Osteocyte (in vitro differentiated cells): Measurements from ENCODE around the gene ADAMTS14. TPM values are rescaled to one million over a fixed set of nuclear protein-coding genes. Genes with fewer than 3 reads are reported as not detected.

ENCODE experiments used
- DNase-seq: peaks from one replicate; pipeline ENCODE4 v3.0.0; 2021; ENCODE audit warnings: mixed read lengths; ENCODE audit not compliant: unreplicated experiment; ENCODE audit errors: extremely low spot score
- H3K27ac Mint-ChIP-seq: one replicate; pipeline ENCODE4 v1.8.0; 2021; ENCODE audit warnings: mild to moderate bottlenecking, mixed read lengths; ENCODE audit not compliant: unreplicated experiment
- H3K27me3 Mint-ChIP-seq: one replicate; pipeline ENCODE4 v1.8.0; 2021; ENCODE audit warnings: mixed read lengths; ENCODE audit not compliant: unreplicated experiment
- H3K36me3 Mint-ChIP-seq: one replicate; pipeline ENCODE4 v1.8.0; 2021; ENCODE audit warnings: mixed read lengths; ENCODE audit not compliant: unreplicated experiment
- H3K4me1 Mint-ChIP-seq: one replicate; pipeline ENCODE4 v1.8.0; 2021; ENCODE audit warnings: mixed read lengths; ENCODE audit not compliant: unreplicated experiment
- H3K4me3 Mint-ChIP-seq: one replicate; pipeline ENCODE4 v1.8.0; 2021; ENCODE audit warnings: mild to moderate bottlenecking, moderate library complexity, mixed read lengths; ENCODE audit not compliant: unreplicated experiment
- H3K9me3 Mint-ChIP-seq: one replicate; pipeline ENCODE4 v1.8.0; 2021; ENCODE audit warnings: mixed read lengths; ENCODE audit not compliant: unreplicated experiment
- CTCF ChIP-seq: fragments of 200-600 bp; sonication (generic); IDR thresholded peaks from 2 replicates; pipeline ENCODE4 v1.5.0; 2021; ENCODE audit warnings: antibody characterized with exemption, mild to moderate bottlenecking, moderate library complexity
- total RNA-seq: library from RNA; stranded (reverse); gene quantifications from 2 replicates; pipeline ENCODE4 v1.2.1, GENCODE V29; 2021

ADAMTS14 gene
- total RNA-seq, 1 donor from 2014 or later = 4.1 TPM

- H3K9me3 Mint-ChIP-seq = no peaks in the 10 kb centered on the region
- H3K36me3 Mint-ChIP-seq = no peaks in the 10 kb centered on the region
These were observed 20.6 kb upstream of the ADAMTS14 start for GRCh38 chr10:70651661-70652060.

GRCh38 chr10:70652761-70653657 is 19.3 kb upstream of the ADAMTS14 start:
- peak overlapping the region; percentile 95 for H3K27ac Mint-ChIP-seq
- TF ChIP-seq CTCF = no peak
- H3K9me3 Mint-ChIP-seq = no peaks in the 10 kb centered on the region
- peak overlapping the region; percentile 43 for H3K4me3 Mint-ChIP-seq
- H3K4me1 Mint-ChIP-seq = peaks cover 37% of the 10 kb centered on the region
- H3K27me3 Mint-ChIP-seq = no peaks in the 10 kb centered on the region
- H3K36me3 Mint-ChIP-seq = no peaks in the 10 kb centered on the region
- DNase-seq = peak; percentile 93

More at GRCh38 chr10:70651661-70652060, 20.6 kb upstream of the ADAMTS14 start:
- Mint-ChIP-seq H3K4me1 (peaks cover 32% of the 10 kb centered on the region), H3K4me3 (no peak overlapping the region), H3K27me3 (peaks cover 2% of the 10 kb centered on the region), H3K27ac (no peak overlapping the region)
- DNase-seq = no peak
- TF ChIP-seq CTCF = no peak

GRCh38 chr10:70655316-70655715 is 17.0 kb upstream of the ADAMTS14 start:
- Mint-ChIP-seq H3K27me3 (no peaks in the 10 kb centered on the region), H3K27ac (no peak overlapping the region), H3K4me1 (peaks cover 37% of the 10 kb centered on the region), H3K36me3 (no peaks in the 10 kb centered on the region), H3K9me3 (peaks cover 8% of the 10 kb centered on the region), H3K4me3 (no peak overlapping the region)
- DNase-seq = peak; percentile 44
- no peak for TF ChIP-seq CTCF

GRCh38 chr10:70656489-70656888 is 15.8 kb upstream of the ADAMTS14 start:
- Mint-ChIP-seq H3K27ac (peak overlapping the region; percentile 82), H3K4me3 (no peak overlapping the region), H3K4me1 (peaks cover 37% of the 10 kb centered on the region), H3K27me3 (no peaks in the 10 kb centered on the region), H3K36me3 (no peaks in the 10 kb centered on the region), H3K9me3 (peaks cover 8% of the 10 kb centered on the region)
- TF ChIP-seq CTCF = no peak
- DNase-seq = peak; percentile 87

- no peaks in the 10 kb centered on the region for H3K27me3 Mint-ChIP-seq
- H3K4me1 Mint-ChIP-seq = peaks cover 38% of the 10 kb centered on the region
- H3K36me3 Mint-ChIP-seq = no peaks in the 10 kb centered on the region
- H3K9me3 Mint-ChIP-seq = peaks cover 8% of the 10 kb centered on the region
- peak; percentile 4 for DNase-seq
- H3K27ac Mint-ChIP-seq = peak overlapping the region; percentile 82
- no peak for TF ChIP-seq CTCF
- H3K4me3 Mint-ChIP-seq = no peak overlapping the region
These were observed 15.3 kb upstream of the ADAMTS14 start for GRCh38 chr10:70657041-70657440.
